HepG2 (cell line): ENCODE data around the gene DHX8. TPM values are rescaled to one million over a fixed set of nuclear protein-coding genes. Genes with fewer than 3 reads are reported as not detected.

Source experiments
- EP300 ChIP-seq, 3 experiments: sonication (generic) in 1 of 3; formaldehyde crosslinking in 1 of 3; IDR thresholded peaks; 2 replicates each; pipeline versions ENCODE4 v1.5.1 to v1.6.1; 2011 to 2020; ENCODE audit warnings: low read depth in 2 of 3, low read length in 2 of 3, borderline replicate concordance in 1 of 3, improper control_type of control experiment in 1 of 3, mild to moderate bottlenecking in 1 of 3, missing genetic modification reagents in 1 of 3, moderate library complexity in 1 of 3
- FIP1L1 ChIP-seq: fragments of 200-400 bp; formaldehyde crosslinking; IDR thresholded peaks from 2 replicates; pipeline ENCODE4 v1.6.1; 2018; ENCODE audit warnings: low read depth, mild to moderate bottlenecking, low read length, moderate library complexity, borderline replicate concordance; ENCODE audit not compliant: insufficient read depth
- HMGXB4 ChIP-seq, 2 experiments: sonication (generic) in 1 of 2; formaldehyde crosslinking in 1 of 2; IDR thresholded peaks; 2 replicates each; pipeline versions ENCODE4 v1.4.0 to v1.6.1; 2018 to 2020; ENCODE audit warnings: missing genetic modification reagents in 2 of 2, borderline replicate concordance in 1 of 2, low read depth in 1 of 2, mild to moderate bottlenecking in 1 of 2, missing biosample characterization in 1 of 2
- IRX3 ChIP-seq: sonication (generic); formaldehyde crosslinking; IDR thresholded peaks from 2 replicates; pipeline ENCODE4 v1.8.1; 2023; ENCODE audit warnings: mild to moderate bottlenecking, low read depth, missing genetic modification reagents, borderline replicate concordance
- JDP2 ChIP-seq: sonication (generic); formaldehyde crosslinking; IDR thresholded peaks from 2 replicates; pipeline ENCODE4 v1.8.1; 2022; ENCODE audit warnings: missing genetic modification reagents, borderline replicate concordance
- PHF8 ChIP-seq: sonication (generic); formaldehyde crosslinking; IDR thresholded peaks from 2 replicates; pipeline ENCODE4 v1.5.0; 2020; ENCODE audit warnings: missing genetic modification reagents
- RAD21 ChIP-seq: fragments of 450-650 bp; formaldehyde crosslinking; IDR thresholded peaks from 2 replicates; pipeline ENCODE4 v1.5.0; 2020; ENCODE audit warnings: mild to moderate bottlenecking
- RERE ChIP-seq: IDR thresholded peaks from 2 replicates; pipeline ENCODE4 v1.6.1; 2016; ENCODE audit warnings: low read depth, missing genetic modification reagents, missing compliant biosample characterization
- RXRA ChIP-seq: sonication (generic); formaldehyde crosslinking; IDR thresholded peaks from 2 replicates; pipeline ENCODE4 v1.5.1; 2020; ENCODE audit warnings: missing genetic modification reagents
- ZNF276 ChIP-seq: sonication (generic); formaldehyde crosslinking; IDR thresholded peaks from 2 replicates; pipeline ENCODE4 v1.4.0; 2020; ENCODE audit warnings: mild to moderate bottlenecking, low read depth, missing genetic modification reagents
- ZNF3 ChIP-seq: IDR thresholded peaks from 2 replicates; pipeline ENCODE4 v1.7.0; 2017; ENCODE audit warnings: inconsistent platforms
- ZNF678 ChIP-seq: sonication (generic); formaldehyde crosslinking; IDR thresholded peaks from 2 replicates; pipeline ENCODE4 v1.4.0; 2020; ENCODE audit warnings: mild to moderate bottlenecking, missing genetic modification reagents
- ZSCAN22 ChIP-seq: sonication (generic); formaldehyde crosslinking; IDR thresholded peaks from 2 replicates; pipeline ENCODE4 v1.4.0; 2020; ENCODE audit warnings: mild to moderate bottlenecking, missing genetic modification reagents
- polyA plus RNA-seq, 8 experiments: library from polyadenylated mRNA; depleted of rRNA in 3 of 8; stranded (reverse) in 7 of 8; unstranded in 1 of 8; fragments of >200 nt; fragmentation: Illumina TruSeq in 4 of 8; extraction: Trizol in 4 of 8; gene quantifications; 2 replicates each; pipeline versions ENCODE4 v1.2.1 to v1.2.3, GENCODE V29; 2011 to 2016; ENCODE audit warnings: low read depth in 4 of 8, missing spikeins in 1 of 8, mixed read lengths in 1 of 8; ENCODE audit not compliant: insufficient read depth in 1 of 8
- total RNA-seq, 5 experiments: library from RNA; depleted of rRNA; stranded (reverse); fragments of >200 nt; fragmentation: Illumina TruSeq; extraction: Trizol; gene quantifications; 2 replicates each; pipeline ENCODE4 v1.2.3, GENCODE V29; 2016; ENCODE audit warnings: low read depth in 1 of 5
- TF ChIP-seq, protein P1 (sequence below): sonication (generic); formaldehyde crosslinking; IDR thresholded peaks from 2 replicates; pipeline ENCODE4 v1.5.0; 2020; ENCODE audit warnings: mild to moderate bottlenecking, missing genetic modification reagents

The DHX8 gene
- total and polyA plus RNA-seq, 2 of the 13 experiments (the other 11 are each of a cell fraction or from before 2014, with no cell fraction given) = 24.8 to 48.9 TPM

DNA sequence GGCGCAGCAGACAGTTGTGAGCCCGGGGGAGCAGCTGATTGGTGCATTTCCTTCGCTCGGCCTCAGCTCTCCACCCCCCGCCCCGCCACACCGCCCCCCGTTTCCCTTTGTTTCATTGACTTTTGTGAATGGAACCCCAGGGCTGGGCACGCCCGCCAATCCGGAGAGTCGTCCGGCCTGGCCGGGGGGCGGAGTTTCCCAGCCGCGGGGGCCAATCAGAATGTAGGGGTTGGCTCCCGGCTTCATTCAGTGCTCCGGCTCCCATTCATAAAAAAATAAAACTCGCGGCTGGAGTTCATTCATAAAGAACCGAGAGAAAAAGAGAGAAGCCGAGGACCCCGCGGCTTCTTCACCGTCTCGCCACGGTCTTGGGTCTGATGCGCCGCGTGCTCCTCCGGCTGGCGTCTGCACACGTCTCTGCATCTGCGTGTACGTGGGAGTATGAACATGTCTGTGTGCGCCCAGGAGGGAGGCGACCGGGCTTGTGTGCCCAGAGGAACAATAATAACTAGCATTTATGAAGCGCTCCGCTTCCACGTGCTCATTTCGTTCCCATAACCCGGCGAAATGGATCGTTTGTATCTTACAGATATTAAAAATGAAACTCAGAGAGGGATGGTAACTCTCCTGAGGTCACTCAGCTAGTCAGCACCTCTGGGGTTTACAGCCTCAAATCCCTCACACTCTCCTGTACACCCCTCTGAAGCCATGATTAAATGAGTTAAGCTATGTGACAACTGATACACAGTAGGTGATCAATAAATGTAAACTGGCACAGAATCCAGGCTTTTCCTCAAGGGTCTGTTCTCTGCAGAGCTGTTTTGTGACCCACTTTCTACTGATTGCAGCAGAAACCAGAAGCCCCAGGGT lies 62.8 kb downstream of the DHX8 start, which contains the start of gene ETV4 (continued):
- no peak for TF ChIP-seq RERE
- no peak; the same call in 1 of the 2 replicates for TF ChIP-seq FIP1L1
- TF ChIP-seq ZNF678 (CRISPR knock-in tag) = 0 out of 2 replicates have a peak, but pooled peaks have one; percentile 45
- TF ChIP-seq ZNF276 (CRISPR knock-in tag) = 0 out of 2 replicates have a peak, but pooled peaks have one; percentile 21
- TF ChIP-seq JDP2 (CRISPR knock-in tag) = no peak
- TF ChIP-seq, protein P1, sequence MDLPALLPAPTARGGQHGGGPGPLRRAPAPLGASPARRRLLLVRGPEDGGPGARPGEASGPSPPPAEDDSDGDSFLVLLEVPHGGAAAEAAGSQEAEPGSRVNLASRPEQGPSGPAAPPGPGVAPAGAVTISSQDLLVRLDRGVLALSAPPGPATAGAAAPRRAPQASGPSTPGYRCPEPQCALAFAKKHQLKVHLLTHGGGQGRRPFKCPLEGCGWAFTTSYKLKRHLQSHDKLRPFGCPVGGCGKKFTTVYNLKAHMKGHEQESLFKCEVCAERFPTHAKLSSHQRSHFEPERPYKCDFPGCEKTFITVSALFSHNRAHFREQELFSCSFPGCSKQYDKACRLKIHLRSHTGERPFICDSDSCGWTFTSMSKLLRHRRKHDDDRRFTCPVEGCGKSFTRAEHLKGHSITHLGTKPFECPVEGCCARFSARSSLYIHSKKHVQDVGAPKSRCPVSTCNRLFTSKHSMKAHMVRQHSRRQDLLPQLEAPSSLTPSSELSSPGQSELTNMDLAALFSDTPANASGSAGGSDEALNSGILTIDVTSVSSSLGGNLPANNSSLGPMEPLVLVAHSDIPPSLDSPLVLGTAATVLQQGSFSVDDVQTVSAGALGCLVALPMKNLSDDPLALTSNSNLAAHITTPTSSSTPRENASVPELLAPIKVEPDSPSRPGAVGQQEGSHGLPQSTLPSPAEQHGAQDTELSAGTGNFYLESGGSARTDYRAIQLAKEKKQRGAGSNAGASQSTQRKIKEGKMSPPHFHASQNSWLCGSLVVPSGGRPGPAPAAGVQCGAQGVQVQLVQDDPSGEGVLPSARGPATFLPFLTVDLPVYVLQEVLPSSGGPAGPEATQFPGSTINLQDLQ (CRISPR knock-in tag) = no peak
- peak in 1 of 2 experiments; percentile 13; a peak in 1 of 4 replicates for TF ChIP-seq HMGXB4 (CRISPR knock-in tag; IDR thresholded peaks at IDR 0.05; ENCODE audit: borderline replicate concordance in 1 of 2, low read depth in 1 of 2)
- no peak for TF ChIP-seq ZNF3 (CRISPR knock-in tag)
- TF ChIP-seq PHF8 (CRISPR knock-in tag) = no peak
- no peak for TF ChIP-seq ZSCAN22
- TF ChIP-seq RXRA (CRISPR knock-in tag) = no peak
- TF ChIP-seq EP300 (IDR thresholded peaks at IDR 0.05; ENCODE audit: low read depth in 2 of 2, low read length in 2 of 2) = peak in 1 of 2 experiments; percentile 16; a peak in 1 of 4 replicates
- 0 out of 2 replicates have a peak, but pooled peaks have one; percentile 14 for TF ChIP-seq EP300 (CRISPR knock-in tag; IDR thresholded peaks at IDR 0.05; ENCODE audit: borderline replicate concordance)
- TF ChIP-seq RAD21 = no peak; the same call in 1 of the 2 replicates
- no peak for TF ChIP-seq IRX3 (CRISPR knock-in tag)
